Smooth muscle cell (in vitro differentiated cells): ENCODE results near the gene VTI1A. TPM values are rescaled to one million over a fixed set of nuclear protein-coding genes. Genes with fewer than 3 reads are reported as not detected.

Source experiments
- DNase-seq: peaks from one replicate; lab custom pipeline; 2025; ENCODE audit not compliant: unreplicated experiment; lab: John Stamatoyannopoulos, UW
- H2AFZ ChIP-seq: fragments of 200-600 bp; sonication (generic); 2 replicates; pipeline ENCODE4 v1.6.0; 2016; ENCODE audit warnings: antibody characterized with exemption, low read depth, mild to moderate bottlenecking
- H3F3A ChIP-seq: fragments of 200-600 bp; sonication (generic); 2 replicates; pipeline ENCODE4 v1.6.0; 2017; ENCODE audit warnings: antibody characterized with exemption, low read depth
- H3K27ac ChIP-seq: fragments of 200-600 bp; sonication (generic); 2 replicates; pipeline ENCODE4 v1.5.1; 2016; ENCODE audit warnings: low read depth, mild to moderate bottlenecking
- H3K27me3 ChIP-seq: fragments of 200-600 bp; sonication (generic); 2 replicates; pipeline ENCODE4 v1.6.1; 2016; ENCODE audit warnings: low read depth, mild to moderate bottlenecking
- H3K36me3 ChIP-seq: fragments of 200-600 bp; sonication (generic); 2 replicates; pipeline ENCODE4 v1.5.1; 2016; ENCODE audit warnings: low read depth
- H3K4me1 ChIP-seq: fragments of 200-600 bp; sonication (generic); 2 replicates; pipeline ENCODE4 v1.5.1; 2016; ENCODE audit warnings: low read depth
- H3K4me2 ChIP-seq: fragments of 200-600 bp; sonication (generic); 2 replicates; pipeline ENCODE4 v1.6.0; 2016; ENCODE audit warnings: mild to moderate bottlenecking
- H3K4me3 ChIP-seq: fragments of 200-600 bp; sonication (generic); 2 replicates; pipeline ENCODE4 v1.5.1; 2016; ENCODE audit warnings: mild to moderate bottlenecking
- H3K79me2 ChIP-seq: fragments of 200-600 bp; sonication (generic); 2 replicates; pipeline ENCODE4 v1.6.0; 2016; ENCODE audit warnings: low read depth, mild to moderate bottlenecking
- H3K9ac ChIP-seq: fragments of 200-600 bp; sonication (generic); 2 replicates; pipeline ENCODE4 v1.6.0; 2016; ENCODE audit warnings: low read depth
- H3K9me3 ChIP-seq: fragments of 200-600 bp; sonication (generic); replicated peaks from 2 replicates; pipeline ENCODE4 v1.5.1; 2016; ENCODE audit warnings: low read depth
- H4K20me1 ChIP-seq: fragments of 200-600 bp; sonication (generic); 2 replicates; pipeline ENCODE4 v1.6.0; 2016; ENCODE audit warnings: low read depth
- WGBS: methylation state at CpG from one replicate; pipeline ENCODE4 v1.1.7; 2016; ENCODE audit warnings: low lambda C conversion rate; 5-methylcytosine and 5-hydroxymethylcytosine counted together
- polyA plus RNA-seq: library from polyadenylated mRNA; unstranded; fragments of >200 nt; fragmentation: Nextera tagmentation; extraction: Ambion mirVana; gene quantifications from 2 replicates; pipeline ENCODE4 v1.2.1, GENCODE V29; 2016
- total RNA-seq: library from RNA; depleted of rRNA; stranded (reverse); fragments of >200 nt; gene quantifications from 2 replicates; pipeline ENCODE4 v1.2.3, GENCODE V29; 2014
- TF ChIP-seq, protein P1 (sequence below): fragments of 200-600 bp; sonication (generic); IDR thresholded peaks from 2 replicates; pipeline ENCODE4 v1.5.1; 2017; ENCODE audit warnings: borderline replicate concordance, mild to moderate bottlenecking, antibody characterized with exemption; ENCODE audit not compliant: insufficient read depth, poor library complexity, severe bottlenecking

The VTI1A gene
- total and polyA plus RNA-seq, 2 experiments from 2014 or later, result 14.0 to 21.8 TPM

DNA sequence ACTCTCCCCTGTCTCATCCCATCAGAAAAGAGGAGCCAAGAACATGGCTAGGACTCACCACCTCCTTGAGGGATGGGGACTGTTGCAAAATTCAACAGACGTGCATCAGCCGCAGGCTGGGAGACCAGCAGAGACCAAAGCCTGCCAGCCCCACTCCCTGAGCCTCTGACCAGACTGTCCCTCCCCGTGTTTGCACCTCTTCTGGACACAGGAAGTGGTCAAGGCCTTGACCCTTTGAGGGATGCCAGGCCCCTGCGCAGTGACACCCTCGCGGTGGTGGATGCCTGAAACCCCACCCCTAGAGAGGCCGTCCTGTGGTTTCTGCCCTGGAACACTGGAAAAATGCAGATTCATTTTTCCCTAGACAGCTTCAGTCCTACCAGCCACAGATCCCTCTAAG is 374.6 kb downstream of the VTI1A start:
- no peak overlapping the region for H3K4me3 ChIP-seq
- no peaks in the 10 kb centered on the region for H3K27me3 ChIP-seq
- no peak overlapping the region for H3K4me2 ChIP-seq
- no peaks in the 10 kb centered on the region for H3K9me3 ChIP-seq
- no peaks in the 10 kb centered on the region for H4K20me1 ChIP-seq
- 59% methylated on average over 7 of the region's 7 CpGs for WGBS
- no peak overlapping the region for H3K9ac ChIP-seq
- no peak overlapping the region for H2AFZ ChIP-seq
- peaks cover 1% of the 10 kb centered on the region for H3F3A ChIP-seq
- TF ChIP-seq, protein P1, sequence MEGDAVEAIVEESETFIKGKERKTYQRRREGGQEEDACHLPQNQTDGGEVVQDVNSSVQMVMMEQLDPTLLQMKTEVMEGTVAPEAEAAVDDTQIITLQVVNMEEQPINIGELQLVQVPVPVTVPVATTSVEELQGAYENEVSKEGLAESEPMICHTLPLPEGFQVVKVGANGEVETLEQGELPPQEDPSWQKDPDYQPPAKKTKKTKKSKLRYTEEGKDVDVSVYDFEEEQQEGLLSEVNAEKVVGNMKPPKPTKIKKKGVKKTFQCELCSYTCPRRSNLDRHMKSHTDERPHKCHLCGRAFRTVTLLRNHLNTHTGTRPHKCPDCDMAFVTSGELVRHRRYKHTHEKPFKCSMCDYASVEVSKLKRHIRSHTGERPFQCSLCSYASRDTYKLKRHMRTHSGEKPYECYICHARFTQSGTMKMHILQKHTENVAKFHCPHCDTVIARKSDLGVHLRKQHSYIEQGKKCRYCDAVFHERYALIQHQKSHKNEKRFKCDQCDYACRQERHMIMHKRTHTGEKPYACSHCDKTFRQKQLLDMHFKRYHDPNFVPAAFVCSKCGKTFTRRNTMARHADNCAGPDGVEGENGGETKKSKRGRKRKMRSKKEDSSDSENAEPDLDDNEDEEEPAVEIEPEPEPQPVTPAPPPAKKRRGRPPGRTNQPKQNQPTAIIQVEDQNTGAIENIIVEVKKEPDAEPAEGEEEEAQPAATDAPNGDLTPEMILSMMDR, result no peak
- no peaks in the 10 kb centered on the region for H3K36me3 ChIP-seq
- H3K27ac ChIP-seq, result no peak overlapping the region
- no peak for DNase-seq
- no peaks in the 10 kb centered on the region for H3K4me1 ChIP-seq
- no peaks in the 10 kb centered on the region for H3K79me2 ChIP-seq

DNA sequence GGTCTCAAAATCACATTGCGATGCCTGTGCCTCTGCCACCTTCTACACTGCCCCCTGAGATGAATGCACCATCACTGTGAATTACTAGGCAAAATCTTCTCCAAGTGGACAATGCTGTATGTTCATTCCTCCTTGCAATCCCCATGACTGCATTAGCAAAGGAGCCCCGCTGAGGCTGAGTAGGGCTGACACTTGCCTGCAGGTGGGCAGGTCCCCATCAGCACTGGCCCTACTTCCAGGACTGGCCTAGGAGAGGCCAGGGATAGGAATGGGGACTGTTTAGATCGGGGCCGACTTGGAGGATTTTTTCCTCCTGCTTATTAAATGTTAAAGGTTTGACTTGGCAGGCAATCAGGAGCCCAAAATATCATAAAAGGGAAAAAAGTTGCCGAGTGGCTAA is 376.0 kb downstream of the VTI1A start:
- Histone ChIP-seq H3K9ac (no peak overlapping the region), H4K20me1 (no peaks in the 10 kb centered on the region), H3K4me3 (no peak overlapping the region), H3K79me2 (no peaks in the 10 kb centered on the region), H3K36me3 (no peaks in the 10 kb centered on the region), H3F3A (no peaks in the 10 kb centered on the region), H3K27ac (no peak overlapping the region), H2AFZ (no peak overlapping the region), H3K4me1 (no peaks in the 10 kb centered on the region), H3K9me3 (no peaks in the 10 kb centered on the region), H3K27me3 (no peaks in the 10 kb centered on the region), H3K4me2 (no peak overlapping the region)
- no peak for DNase-seq
- WGBS, result 94% methylated on average over 5 of the region's 5 CpGs
- TF ChIP-seq, protein P1, result no peak

DNA sequence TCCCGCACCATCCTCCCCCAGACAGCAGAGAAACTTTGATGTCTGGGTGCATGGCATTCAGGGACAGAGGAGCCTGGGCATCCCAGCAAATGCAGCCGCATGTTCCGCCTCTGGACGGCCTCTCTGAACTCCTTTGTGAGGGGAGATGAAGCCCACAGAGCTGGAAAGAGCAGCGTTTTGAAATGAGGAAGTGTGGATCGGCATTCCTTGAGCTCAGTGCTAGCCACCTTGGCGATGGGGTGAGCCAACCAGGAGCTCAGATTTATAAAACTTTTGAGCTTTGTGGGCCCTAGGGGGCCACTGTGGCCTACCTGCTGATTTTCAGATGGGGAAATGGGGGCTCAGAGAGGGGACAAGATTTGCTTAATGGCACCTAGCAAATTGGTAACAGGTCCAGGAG is 376.6 kb downstream of the VTI1A start:
- H3F3A ChIP-seq, result no peaks in the 10 kb centered on the region
- H4K20me1 ChIP-seq, result no peaks in the 10 kb centered on the region
- no peaks in the 10 kb centered on the region for H3K36me3 ChIP-seq
- H3K9ac ChIP-seq, result no peak overlapping the region
- no peak for DNase-seq
- no peaks in the 10 kb centered on the region for H3K9me3 ChIP-seq
- H3K4me3 ChIP-seq, result no peak overlapping the region
- H3K4me1 ChIP-seq, result no peaks in the 10 kb centered on the region
- no peaks in the 10 kb centered on the region for H3K27me3 ChIP-seq
- H3K4me2 ChIP-seq, result no peak overlapping the region
- TF ChIP-seq, protein P1, result no peak
- H3K27ac ChIP-seq, result no peak overlapping the region
- 95% methylated on average over 7 of the region's 7 CpGs for WGBS
- H3K79me2 ChIP-seq, result no peaks in the 10 kb centered on the region
- H2AFZ ChIP-seq, result no peak overlapping the region

DNA sequence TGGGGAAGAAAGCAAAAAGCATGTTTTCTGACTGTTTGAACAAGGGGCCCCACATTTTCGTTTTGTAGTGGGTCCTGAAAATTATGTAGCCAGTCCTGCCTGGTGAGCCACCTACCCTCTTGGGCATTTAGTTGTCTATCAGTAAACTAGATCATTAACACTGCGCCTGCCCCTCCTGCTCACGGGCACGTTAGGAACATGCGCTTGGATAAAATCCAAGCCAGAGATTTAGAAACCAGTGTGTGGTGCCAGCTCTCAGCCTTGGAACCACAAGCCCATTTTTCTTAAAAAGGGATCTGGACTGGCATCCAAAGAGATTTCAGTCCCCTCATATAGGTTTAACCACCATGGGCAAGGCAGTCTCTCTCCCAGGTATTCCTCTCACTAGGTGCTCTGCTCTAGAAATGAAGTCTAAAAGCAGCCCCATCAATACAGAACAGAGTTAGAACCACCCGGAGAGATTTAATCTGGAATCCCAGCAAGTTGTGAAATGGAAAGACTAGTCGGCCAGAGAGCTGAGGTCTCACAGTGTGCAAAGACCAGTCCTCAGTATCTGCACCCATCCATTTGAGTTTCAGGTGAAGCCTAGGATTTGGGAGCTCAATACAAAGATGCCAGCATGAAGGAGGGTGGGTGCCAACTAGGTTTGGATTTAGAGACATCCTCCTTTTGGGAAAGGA is 379.1 kb downstream of the VTI1A start:
- Histone ChIP-seq H4K20me1 (no peaks in the 10 kb centered on the region), H3K4me2 (no peak overlapping the region), H2AFZ (no peak overlapping the region), H3K4me1 (no peaks in the 10 kb centered on the region), H3K27ac (no peak overlapping the region), H3K9me3 (no peaks in the 10 kb centered on the region), H3F3A (no peaks in the 10 kb centered on the region), H3K4me3 (no peak overlapping the region), H3K9ac (no peak overlapping the region), H3K36me3 (no peaks in the 10 kb centered on the region), H3K27me3 (no peaks in the 10 kb centered on the region), H3K79me2 (no peaks in the 10 kb centered on the region)
- TF ChIP-seq, protein P1, result no peak
- WGBS, result 78% methylated on average over 7 of the region's 7 CpGs
- no peak for DNase-seq
